ENCODE results near the gene ASB7. TPM values are rescaled to one million over a fixed set of nuclear protein-coding genes. Genes with fewer than 3 reads are reported as not detected.

The ASB7 gene
- total RNA-seq, 1 experiment from 2014 or later = 17.9 TPM

DNA sequence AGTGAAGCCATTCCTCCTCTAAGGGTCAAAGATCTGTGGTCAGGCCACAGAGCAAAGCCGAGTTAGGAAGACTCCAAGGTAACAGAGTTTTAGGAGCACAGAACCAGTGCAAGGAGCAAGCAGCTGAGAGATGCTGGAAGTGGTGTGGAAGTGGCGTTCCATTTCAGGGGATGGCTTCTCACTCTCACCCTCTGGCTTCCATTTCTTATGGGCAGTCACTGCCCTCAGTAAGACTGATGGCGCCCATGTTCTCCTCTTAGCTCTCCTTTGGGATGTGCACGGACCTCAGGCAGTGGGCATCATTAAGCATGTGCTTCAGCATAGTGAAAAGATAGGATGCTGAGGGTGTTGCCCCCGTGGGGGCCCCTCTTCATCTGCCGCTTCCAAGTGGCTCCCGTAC is 90.3 kb downstream of the ASB7 start:
- intact Hi-C loops (cut with micrococcal nuclease; ENCODE audit: unreplicated experiment) = no loop called here

DNA sequence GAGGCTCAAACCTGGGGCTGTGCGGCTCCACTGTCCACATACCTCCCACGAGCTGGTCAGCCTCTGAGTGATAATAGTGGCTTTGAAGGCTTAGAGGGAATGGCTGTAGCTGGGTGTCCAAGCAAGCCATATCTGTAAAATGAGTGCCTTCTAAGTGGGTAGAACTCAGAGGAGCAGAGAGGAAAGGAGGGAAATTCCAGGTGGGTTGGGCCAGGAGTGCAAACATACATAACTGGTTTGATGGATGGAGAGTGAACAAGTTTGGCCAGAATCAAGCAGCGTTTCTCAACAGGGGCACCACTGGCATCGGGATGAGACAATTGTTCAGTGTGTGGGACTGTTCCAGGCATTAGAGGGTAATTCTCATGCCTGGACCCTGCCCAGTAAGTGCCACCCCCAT is 91.1 kb downstream of the ASB7 start:
- Histone ChIP-seq H3K4me1 (replicated peaks; ENCODE audit: insufficient read depth) (peaks cover 61% of the 10 kb centered on the region), H2AFZ (no peak overlapping the region), H3K9me3 (ENCODE audit: insufficient read depth, low read depth) (0 out of 2 replicates have a peak, but pooled peaks cover 6% of the 10 kb centered on the region), H3K36me3 (ENCODE audit: low read depth) (no peaks in the 10 kb centered on the region), H4K20me1 (ENCODE audit: insufficient read depth) (no peaks in the 10 kb centered on the region), H3K27ac (peak overlapping the region; percentile 68), H3K79me2 (ENCODE audit: low read depth) (no peaks in the 10 kb centered on the region), H3K4me3 (no peak overlapping the region), H3K9me2 (ENCODE audit: insufficient read depth) (no peaks in the 10 kb centered on the region), H3F3A (ENCODE audit: insufficient read depth, low read depth) (peaks cover 27% of the 10 kb centered on the region; the same call in 1 of the 2 replicates), H3K27me3 (ENCODE audit: insufficient read depth, low read depth) (no peaks in the 10 kb centered on the region), H3K4me2 (peak overlapping the region; percentile 51)
- intact Hi-C loops (cut with micrococcal nuclease; ENCODE audit: unreplicated experiment) = no loop called here
- no peak for TF ChIP-seq EZH2 (IDR thresholded peaks at IDR 0.05; ENCODE audit: low read depth)
- TF ChIP-seq, protein P1, sequence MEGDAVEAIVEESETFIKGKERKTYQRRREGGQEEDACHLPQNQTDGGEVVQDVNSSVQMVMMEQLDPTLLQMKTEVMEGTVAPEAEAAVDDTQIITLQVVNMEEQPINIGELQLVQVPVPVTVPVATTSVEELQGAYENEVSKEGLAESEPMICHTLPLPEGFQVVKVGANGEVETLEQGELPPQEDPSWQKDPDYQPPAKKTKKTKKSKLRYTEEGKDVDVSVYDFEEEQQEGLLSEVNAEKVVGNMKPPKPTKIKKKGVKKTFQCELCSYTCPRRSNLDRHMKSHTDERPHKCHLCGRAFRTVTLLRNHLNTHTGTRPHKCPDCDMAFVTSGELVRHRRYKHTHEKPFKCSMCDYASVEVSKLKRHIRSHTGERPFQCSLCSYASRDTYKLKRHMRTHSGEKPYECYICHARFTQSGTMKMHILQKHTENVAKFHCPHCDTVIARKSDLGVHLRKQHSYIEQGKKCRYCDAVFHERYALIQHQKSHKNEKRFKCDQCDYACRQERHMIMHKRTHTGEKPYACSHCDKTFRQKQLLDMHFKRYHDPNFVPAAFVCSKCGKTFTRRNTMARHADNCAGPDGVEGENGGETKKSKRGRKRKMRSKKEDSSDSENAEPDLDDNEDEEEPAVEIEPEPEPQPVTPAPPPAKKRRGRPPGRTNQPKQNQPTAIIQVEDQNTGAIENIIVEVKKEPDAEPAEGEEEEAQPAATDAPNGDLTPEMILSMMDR (conservative IDR thresholded peaks at IDR 0.05) = no peak
- ChIA-PET POLR2A (ENCODE audit: unreplicated experiment) (no interaction called here), CTCF (no interaction called here)
- no TSS peak for BruUV-seq (replicated peaks)
- peak; percentile 45 to 81 for DNase-seq

More for the DNA sequence above, 90.3 kb downstream of the ASB7 start:
- H3K4me1 ChIP-seq (replicated peaks; ENCODE audit: insufficient read depth) = peaks cover 69% of the 10 kb centered on the region
- peaks cover 35% of the 10 kb centered on the region; the same call in 1 of the 2 replicates for H3F3A ChIP-seq (ENCODE audit: insufficient read depth, low read depth)
- H2AFZ ChIP-seq = no peak overlapping the region
- ChIA-PET CTCF (no interaction called here), POLR2A (ENCODE audit: unreplicated experiment) (no interaction called here)
- TF ChIP-seq, protein P1 (conservative IDR thresholded peaks at IDR 0.05) = no peak
- no peak for TF ChIP-seq EZH2 (IDR thresholded peaks at IDR 0.05; ENCODE audit: low read depth)
- DNase-seq = no peak
- H3K4me2 ChIP-seq = peak overlapping the region; percentile 51
- H3K9me2 ChIP-seq (ENCODE audit: insufficient read depth) = no peaks in the 10 kb centered on the region
- no peak overlapping the region for H3K27ac ChIP-seq
- H4K20me1 ChIP-seq (ENCODE audit: insufficient read depth) = no peaks in the 10 kb centered on the region
- no peaks in the 10 kb centered on the region for H3K27me3 ChIP-seq (ENCODE audit: insufficient read depth, low read depth)
- no peak overlapping the region for H3K4me3 ChIP-seq
- H3K36me3 ChIP-seq (ENCODE audit: low read depth) = no peaks in the 10 kb centered on the region
- H3K79me2 ChIP-seq (ENCODE audit: low read depth) = no peaks in the 10 kb centered on the region
- no TSS peak for BruUV-seq (replicated peaks)
- 0 out of 2 replicates have a peak, but pooled peaks cover 6% of the 10 kb centered on the region for H3K9me3 ChIP-seq (ENCODE audit: insufficient read depth, low read depth)

DNA sequence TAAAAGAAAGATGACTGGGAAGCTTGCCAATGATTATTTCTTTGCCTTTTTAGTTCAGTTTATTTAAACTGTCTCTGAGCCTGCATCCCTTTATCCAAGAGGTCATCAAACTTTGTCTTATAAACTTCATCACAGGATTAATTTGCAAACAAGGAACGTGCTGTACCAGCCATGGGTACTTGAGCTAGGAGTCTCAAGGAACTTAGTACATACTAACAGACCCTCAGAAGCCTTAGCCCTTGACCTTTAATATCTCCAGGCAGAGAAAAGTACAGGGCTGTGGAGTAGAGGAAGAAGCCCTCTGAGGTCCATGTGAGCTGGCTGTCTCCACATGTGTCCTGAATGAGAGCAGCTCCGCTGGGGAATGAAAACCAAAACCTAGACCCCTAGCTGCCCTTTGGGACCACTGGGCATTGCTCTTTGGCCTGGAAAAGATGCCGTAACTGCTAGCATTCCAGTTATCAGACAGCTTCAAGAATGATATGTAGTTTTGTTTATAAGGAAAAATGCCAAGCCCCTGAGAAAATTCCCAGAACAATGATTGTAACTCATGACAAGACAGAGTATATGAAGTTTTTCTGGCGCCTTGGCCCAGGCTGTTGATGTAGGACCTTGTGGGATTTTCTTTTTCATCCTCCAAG is 92.1 kb downstream of the ASB7 start:
- Histone ChIP-seq H2AFZ (peak overlapping the region; percentile 36; the same call in 1 of the 2 replicates), H3K4me3 (no peak overlapping the region), H3K27me3 (ENCODE audit: insufficient read depth, low read depth) (no peaks in the 10 kb centered on the region), H3K27ac (peak overlapping the region; percentile 68), H3K9me2 (ENCODE audit: insufficient read depth) (no peaks in the 10 kb centered on the region), H3K4me1 (replicated peaks; ENCODE audit: insufficient read depth) (peaks cover 51% of the 10 kb centered on the region), H3F3A (ENCODE audit: insufficient read depth, low read depth) (peaks cover 16% of the 10 kb centered on the region; the same call in 1 of the 2 replicates), H3K36me3 (ENCODE audit: low read depth) (no peaks in the 10 kb centered on the region), H3K9me3 (ENCODE audit: insufficient read depth, low read depth) (0 out of 2 replicates have a peak, but pooled peaks cover 6% of the 10 kb centered on the region), H4K20me1 (ENCODE audit: insufficient read depth) (no peaks in the 10 kb centered on the region), H3K79me2 (ENCODE audit: low read depth) (no peaks in the 10 kb centered on the region), H3K4me2 (peak overlapping the region; percentile 51)
- CTCF ChIA-PET = interaction anchor here (0.5 kb wide), 1 partner anchor 97 kb away, joined by 4 read pairs; no protein-coding TSS in a partner anchor
- intact Hi-C loops (cut with micrococcal nuclease; ENCODE audit: unreplicated experiment) = no loop called here
- TF ChIP-seq EZH2 (IDR thresholded peaks at IDR 0.05; ENCODE audit: low read depth) = no peak
- TF ChIP-seq, protein P1 (conservative IDR thresholded peaks at IDR 0.05) = no peak
- no peak for DNase-seq
- no TSS peak for BruUV-seq (replicated peaks)
- POLR2A ChIA-PET (ENCODE audit: unreplicated experiment) = no interaction called here

Data from PC-9 (cell line).